GM11168 (cell line): ENCODE measurements around the gene OR2L8.
"Not testable (repeated sequence)": the region's sequence is repeated elsewhere in the genome, so short reads cannot be mapped to it uniquely, and the experiment has no call there.

Experiments used
- in situ Hi-C: fragments of 300-500 bp; cut with MboI; formaldehyde crosslinking; loops from one replicate; pipeline ENCODE4 v1.12.0; 2022; ENCODE audit warnings: low sequenced_read_pairs; ENCODE audit not compliant: unreplicated experiment

The OR2L8 gene

GRCh38 chr1:247948558-247948957 is at the start of gene OR2L8:
OR2L8 (plus strand) TSS chr1:247948858; CDS start chr1:247948858, 0 bp downstream.
- in situ Hi-C loops: no loop called here

GRCh38 chr1:247904122-247904521 is 44.5 kb upstream of the OR2L8 start:
- in situ Hi-C loops: no loop called here

- in situ Hi-C loops: no loop called here
Measured at GRCh38 chr1:247905181-247905580, 43.5 kb upstream of the OR2L8 start.

GRCh38 chr1:247905910-247906503 is 42.7 kb upstream of the OR2L8 start:
- in situ Hi-C loops: no loop called here

- in situ Hi-C loops: no loop called here
Measured at GRCh38 chr1:247906504-247907047, 42.1 kb upstream of the OR2L8 start.

- in situ Hi-C loops: no loop called here
Measured at GRCh38 chr1:247908766-247909165, 39.9 kb upstream of the OR2L8 start.

GRCh38 chr1:247913786-247914185 is 34.9 kb upstream of the OR2L8 start:
- in situ Hi-C loops: no loop called here

GRCh38 chr1:247914941-247915662 is 33.6 kb upstream of the OR2L8 start:
- in situ Hi-C loops: no loop called here

GRCh38 chr1:247919952-247920351 is 28.7 kb upstream of the OR2L8 start, which contains the start of gene OR2T8:
OR2T8 (plus strand) TSS chr1:247920252; CDS start chr1:247921018, 766 bp downstream.
- in situ Hi-C loops: no loop called here

GRCh38 chr1:247923941-247924340 is 24.7 kb upstream of the OR2L8 start:
- in situ Hi-C loops: no loop called here

- in situ Hi-C loops: no loop called here
Measured at GRCh38 chr1:247924868-247925267, 23.8 kb upstream of the OR2L8 start, which contains the start of gene OR2AJ1. OR2AJ1 (plus strand) TSS chr1:247924889; CDS start chr1:247933769, 8,880 bp downstream.

- in situ Hi-C loops: no loop called here
Measured at GRCh38 chr1:247933989-247934388, 14.7 kb upstream of the OR2L8 start.

- in situ Hi-C loops: no loop called here
Measured at GRCh38 chr1:247935781-247936180, 12.9 kb upstream of the OR2L8 start.

- in situ Hi-C loops: no loop called here
Measured at GRCh38 chr1:247936415-247936814, 12.2 kb upstream of the OR2L8 start.

GRCh38 chr1:247936965-247937734 is 11.5 kb upstream of the OR2L8 start:
- in situ Hi-C loops: not testable (repeated sequence)

GRCh38 chr1:247942624-247943023 is 6.0 kb upstream of the OR2L8 start:
- in situ Hi-C loops: no loop called here

GRCh38 chr1:247953408-247953807 is 4.8 kb downstream of the OR2L8 start:
- in situ Hi-C loops: no loop called here

GRCh38 chr1:247961791-247962190 is 13.1 kb downstream of the OR2L8 start:
- in situ Hi-C loops: no loop called here

- in situ Hi-C loops: no loop called here
Measured at GRCh38 chr1:247962911-247963588, 14.4 kb downstream of the OR2L8 start.

- in situ Hi-C loops: no loop called here
Measured at GRCh38 chr1:247964933-247965332, 16.3 kb downstream of the OR2L8 start, which contains the start of gene OR2AK2. OR2AK2 (plus strand) TSS chr1:247965233; CDS start chr1:247965377, 144 bp downstream.
